Measurements from ENCODE around the gene POLE.

Gene POLE

DNA sequence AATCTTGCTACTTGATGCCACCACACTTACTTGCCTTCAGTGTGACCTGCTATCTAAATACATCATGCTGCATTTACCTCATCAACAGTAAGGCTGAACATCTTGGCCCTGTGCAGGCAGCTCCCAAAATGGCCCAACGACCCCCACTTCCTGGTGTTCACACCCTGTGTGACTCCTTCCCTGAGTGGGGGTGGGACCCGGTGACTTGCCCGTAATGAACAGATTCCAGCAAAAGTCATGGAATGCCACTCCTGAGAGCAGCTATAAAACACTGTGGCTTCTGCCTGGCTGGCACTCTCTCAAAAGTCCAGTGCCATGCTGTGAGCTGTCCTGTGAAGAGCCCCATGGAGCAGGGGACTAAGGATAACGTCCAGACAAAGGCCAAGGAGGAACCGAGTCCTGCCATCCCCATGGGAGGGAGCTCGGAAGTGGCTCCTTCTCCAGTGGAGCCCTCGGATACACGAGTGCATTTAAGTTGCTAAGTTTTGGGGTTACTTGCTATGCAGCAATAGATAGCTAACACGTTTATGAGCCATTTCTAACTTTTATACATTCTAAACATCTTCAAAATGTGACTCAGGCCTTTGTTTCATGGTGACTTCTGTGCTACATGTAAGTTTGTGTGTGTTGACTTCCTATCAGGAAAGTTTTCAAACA is 35.6 kb downstream of the POLE start:
- peak; percentile 8 for DNase-seq

DNA sequence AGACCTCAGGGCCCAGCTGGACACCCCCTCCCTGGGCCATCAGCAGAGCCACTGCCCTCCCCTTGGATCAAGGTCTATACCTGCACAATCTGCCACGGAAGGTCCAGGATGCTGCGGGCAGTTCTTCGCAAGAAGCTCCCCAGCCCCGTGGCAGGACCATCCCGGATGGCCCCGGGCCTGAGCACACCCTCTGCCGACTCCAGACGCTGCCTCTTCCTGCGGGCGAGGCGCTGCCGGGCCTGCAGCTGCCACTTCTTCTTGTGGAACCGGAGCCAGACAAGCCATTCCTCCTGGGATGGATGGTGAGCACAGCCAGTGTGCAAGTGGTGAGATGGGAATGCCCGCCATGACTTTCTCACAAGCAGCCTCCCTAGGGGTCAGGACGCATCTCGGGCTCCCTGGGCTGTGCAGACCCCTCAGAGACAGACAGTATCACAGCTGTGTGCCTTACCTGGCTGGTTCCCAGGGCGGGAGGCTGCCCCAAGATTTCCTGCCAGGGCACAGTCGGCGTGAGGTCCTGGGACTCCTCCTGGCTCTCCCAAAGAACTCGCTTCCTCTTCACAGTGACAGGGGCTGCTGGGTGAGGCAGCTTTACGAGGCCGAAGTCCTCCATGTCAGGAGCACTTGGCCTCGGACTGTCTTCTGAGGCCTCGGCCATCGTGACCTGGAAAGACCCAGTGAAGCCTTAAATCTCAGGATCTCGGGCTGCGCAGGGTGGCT is 37.8 kb downstream of the POLE start:
- DNase-seq: no peak

DNA sequence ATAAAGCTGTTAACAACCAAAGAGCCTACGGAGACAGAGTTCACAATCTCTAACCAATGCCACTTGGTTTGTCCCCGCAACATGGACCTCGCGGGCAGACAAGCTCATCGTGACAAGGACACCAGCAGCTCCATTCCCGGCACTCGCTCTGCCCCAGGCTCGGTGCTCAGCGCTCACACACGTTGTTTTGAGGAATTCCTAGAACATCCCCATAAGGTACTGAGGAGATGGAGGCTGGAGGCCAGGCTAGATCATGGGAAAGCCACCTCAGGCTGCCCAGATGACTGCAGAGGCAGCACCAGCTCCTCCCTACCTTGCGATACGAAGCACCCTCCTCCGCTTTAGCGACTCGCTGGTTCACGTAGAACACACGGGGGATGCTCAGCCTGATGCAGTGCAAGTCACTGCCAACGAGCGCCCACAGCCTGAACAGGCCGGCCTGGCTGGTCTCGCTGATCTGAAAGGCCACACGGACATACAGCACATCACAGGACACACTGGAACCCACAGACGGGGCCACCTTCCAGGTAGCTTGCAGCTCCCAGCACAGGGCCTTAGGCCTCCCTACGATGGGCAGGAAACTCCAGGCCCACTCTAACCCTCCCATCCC is 38.4 kb downstream of the POLE start:
- DNase-seq: no peak

DNA sequence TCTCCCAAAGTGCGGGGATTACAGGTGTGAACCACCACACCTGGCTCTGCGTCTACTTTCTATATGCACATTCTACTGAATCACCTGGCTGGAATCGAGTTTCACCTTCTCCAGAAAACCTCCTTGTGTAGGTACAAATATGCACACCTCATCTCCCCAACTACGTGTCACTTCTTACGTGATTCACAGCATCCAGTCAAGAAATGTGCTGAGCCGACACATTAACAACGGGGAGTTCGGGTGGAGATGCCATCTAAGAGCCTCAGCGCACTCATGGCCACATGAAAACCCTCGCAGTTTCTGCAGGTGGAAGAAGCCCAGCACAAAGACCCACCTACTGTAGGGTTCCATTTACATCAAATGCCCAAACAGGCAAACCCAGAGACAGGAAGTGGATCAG is 39.3 kb downstream of the POLE start:
- DNase-seq: no peak

DNA sequence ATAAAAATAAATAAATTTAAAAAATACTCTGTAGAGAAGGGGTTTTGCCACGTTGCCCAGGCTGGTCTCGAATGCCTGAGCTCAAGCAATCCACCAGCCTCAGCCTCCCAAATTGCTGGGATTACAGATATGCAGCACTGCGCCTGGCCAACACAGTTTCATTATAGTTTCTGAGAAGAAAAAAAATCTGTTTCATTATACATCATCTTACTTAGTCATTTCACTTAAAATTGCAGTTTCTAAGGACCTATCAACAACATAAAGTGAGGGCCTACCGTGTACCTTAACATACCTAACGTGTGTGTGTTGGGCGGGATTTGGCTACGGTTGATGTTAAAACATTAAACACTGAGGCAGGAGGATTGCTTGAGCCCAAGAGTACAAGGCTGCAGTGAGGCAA is 40.3 kb downstream of the POLE start:
- DNase-seq: no peak

DNA sequence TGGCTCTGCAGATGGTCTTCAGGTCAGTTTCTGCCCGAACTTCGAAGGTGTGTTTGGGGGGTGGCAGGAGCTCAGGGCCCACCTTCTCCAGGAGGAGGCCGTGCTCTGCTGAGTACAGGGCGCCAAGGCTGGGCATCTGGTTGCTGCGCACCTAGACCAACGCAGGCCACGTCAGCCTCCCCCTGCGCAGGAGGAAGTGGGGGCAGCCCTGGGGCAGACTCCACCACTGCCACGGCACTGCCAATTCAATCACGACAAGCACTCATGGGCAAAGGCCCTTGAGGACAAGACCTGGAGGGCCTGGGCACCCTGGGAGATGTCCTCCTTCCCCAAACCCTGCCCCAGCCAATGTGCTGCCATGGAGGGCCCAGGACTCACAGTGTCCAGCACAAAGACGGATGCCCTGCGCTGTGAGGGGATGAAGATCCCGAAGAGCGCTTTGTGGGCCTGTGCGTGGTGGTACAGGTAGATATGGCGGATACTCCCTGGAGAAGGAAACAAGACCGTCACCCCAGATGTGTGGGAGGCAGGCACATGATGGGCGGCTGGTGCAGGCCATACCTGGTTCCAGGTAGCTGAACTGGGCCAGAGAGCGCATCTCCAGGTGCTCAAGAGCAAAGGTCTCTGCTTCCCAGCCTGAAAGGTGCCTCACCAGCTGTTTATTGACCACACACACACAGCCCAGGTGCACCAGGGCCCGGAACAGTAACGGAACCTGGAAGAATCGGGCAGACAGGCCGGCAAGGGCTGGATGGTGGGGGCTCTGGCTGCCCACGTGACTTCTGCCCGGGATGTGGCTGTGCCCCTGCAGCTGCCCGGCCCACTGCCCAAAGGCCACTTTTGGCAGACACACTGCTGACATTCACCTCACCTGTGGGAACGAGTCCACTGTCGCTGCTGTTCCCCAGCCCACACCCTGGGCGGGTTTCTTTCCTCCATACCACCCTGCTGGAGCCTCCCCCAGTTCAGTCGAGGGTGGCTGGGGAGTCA is 44.0 kb downstream of the POLE start:
- no peak for DNase-seq

DNA sequence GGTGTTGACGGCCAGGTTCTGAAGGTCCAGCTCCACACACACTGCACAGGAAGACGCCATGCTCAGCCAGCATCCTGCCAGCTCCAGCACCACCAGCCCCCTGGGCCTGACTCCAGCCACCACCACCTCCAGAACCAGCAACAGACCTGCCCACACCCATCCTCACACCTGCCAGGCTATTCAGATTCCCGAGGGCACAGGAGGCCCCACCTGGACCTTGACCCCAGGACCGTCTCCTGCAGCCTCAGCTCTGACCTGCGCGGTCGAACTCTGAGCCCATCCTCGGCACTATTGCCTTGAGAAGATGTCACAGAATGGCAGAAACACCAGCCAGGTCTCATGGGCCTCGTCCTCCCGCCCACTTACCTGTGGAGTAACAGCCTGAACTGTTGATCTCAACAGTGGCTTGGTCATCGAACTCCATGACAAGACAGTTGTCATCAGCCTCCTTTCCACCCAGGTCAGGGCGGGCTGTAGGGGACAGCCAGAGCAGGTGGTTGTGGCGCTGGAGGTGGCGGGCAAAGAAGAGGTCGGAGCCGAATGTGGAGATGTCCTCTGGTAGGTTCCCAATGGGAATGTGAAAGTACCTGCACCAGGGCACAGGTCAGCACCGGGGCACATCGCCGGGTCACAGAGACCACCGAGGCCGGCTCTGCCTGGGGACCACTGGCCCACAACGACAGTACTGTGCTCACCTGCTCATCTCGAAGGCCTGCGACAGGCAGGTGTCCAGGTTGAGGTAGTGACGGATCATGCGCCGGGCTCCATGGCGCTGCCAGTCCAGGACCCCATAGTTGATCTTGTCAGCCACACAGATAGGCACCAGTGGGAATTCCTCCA is 45.1 kb downstream of the POLE start:
- DNase-seq: no peak

DNA sequence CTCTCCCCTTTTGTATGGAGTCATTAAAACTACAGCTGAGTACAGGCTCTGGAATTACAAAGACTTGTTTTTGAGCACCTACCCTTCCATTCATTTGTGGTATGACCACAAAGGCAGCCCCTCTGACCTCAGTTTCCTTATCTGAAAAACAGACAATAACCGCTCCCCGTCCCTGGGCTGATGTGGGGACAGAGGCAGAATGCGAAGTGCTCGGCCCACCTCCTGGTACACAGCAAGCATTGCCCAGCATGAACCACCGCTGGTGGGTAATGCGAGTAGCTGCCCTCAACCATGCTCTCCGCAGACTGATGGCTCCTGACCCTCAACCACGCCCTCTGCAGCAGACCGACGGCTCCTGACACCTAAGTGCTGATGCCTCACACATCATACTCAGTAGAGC is 46.2 kb downstream of the POLE start:
- DNase-seq: no peak

DNA sequence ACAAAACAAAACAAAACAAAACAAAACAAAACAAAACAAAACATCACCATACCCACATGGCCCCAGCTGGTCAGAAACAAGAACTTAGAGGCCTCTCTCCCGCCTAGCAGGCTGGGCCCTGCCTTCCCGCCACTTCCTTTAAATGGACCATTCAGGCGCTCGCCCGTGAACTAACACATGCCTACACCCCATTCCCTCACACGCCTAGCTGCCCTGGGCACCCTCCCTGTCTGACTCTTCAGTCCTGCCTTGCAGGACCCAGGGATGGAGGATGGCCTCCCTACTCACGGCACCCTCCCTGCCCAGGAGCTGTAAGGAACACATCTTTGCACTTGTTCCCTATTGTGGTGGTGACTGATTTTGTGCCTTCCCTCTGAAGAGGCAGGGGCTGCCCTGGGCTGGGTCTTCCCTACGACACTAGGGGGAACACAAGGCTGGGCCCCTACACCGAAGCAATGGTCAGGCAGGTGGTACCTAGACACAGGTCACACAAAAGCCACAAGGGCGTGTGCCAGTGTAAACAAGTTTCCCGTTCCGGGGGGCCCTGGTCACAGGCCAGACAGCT is 47.1 kb downstream of the POLE start:
- no peak for DNase-seq

DNA sequence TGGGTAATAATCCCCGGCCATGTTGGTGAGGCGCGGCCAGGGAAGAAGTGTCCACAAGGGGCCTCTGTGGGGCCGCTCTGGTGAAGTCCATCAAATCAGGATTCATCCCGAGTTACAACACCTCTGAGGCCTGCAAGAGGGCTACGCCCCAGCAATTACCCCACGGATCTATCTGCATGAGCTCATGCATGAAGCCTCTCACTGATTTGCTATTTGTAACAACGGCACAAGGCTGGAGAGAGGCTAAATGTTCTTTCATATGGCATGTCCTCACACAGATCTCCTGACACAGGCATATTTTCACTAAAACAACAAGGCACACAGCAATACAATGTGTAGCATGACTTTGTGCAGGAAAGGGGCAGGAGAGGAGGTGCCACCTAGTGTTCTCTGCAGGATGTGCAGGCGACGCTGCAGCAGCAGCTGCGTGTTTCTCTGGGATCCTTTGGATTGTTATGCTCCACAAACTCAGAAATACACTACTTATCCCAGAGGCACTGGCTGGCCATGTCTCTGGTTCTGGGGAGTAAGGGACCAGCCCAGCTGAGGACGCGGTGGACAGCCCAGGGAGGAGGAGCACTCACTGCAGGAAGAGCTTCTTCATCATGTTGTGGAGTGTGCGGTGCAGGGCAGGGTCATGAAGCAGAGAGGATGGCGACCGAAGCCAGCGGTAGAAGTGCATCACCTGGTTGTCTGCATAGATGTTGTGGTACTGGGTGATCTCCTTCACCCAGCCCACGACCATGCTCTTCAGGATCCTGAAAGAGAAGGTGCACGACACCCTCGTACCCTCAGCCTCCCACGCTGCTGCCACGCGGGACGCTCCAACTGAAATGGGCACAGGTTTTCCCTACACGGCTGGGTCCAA is 48.4 kb downstream of the POLE start:
- no peak for DNase-seq

DNA sequence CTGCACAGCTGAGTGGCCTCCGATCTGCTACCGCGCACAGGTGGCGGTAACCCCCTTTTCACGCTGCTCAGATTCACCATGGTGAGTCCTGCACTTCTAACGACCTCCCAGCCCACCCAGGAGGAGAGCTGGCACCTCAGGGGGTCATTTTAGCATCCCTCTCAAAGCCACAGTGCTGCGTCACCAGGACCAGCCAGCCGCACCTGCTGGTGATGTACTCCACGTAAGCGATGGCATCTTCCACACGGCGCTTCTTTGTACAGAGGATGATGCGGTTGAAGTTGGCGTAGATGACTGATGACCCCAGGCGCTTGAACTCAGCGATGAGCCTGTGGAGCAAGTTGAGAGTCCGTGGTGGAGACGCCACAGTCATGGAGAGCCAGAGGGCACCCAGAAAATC is 49.3 kb downstream of the POLE start:
- no peak for DNase-seq

DNA sequence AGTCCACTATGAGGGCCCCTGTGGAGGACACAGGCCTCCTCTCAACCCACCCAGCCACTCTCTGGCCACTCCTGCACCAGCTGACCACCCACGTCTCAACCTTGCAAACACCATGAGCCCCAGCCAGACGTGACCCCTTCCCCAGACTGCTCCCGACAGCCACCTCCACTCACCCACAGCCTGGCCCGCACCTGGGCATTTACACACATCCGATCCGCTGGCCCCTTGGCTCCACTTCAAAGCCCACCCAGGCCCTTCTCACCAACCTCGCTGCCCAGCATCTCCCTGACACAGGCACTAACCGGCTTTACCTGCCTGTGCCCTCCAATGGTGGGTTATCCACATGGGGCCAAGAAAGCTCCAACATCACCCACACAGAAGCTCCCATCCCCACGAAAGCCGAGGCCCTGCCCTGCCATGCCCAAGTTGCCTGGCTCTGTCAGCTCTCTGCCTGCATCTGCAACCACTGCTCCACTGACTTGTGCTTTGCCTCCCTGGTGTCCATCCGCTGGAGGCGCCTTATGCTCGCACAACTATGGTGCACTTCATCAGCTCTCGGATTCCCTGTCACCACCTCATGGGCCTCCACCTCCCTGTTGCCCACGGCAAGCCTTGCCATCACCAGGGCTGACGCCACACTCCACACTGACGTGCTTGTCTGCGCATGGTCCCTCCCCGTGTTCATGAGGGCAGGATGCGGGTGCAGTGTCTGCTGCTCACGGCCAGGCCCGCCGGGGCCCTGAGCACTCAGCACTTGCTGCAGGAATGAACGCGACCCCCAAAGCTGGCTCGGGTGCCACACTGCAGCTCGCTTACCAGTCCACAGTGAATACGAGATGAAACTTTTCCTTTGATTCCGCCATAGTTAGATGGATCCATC is 51.8 kb downstream of the POLE start:
- DNase-seq: no peak

DNA sequence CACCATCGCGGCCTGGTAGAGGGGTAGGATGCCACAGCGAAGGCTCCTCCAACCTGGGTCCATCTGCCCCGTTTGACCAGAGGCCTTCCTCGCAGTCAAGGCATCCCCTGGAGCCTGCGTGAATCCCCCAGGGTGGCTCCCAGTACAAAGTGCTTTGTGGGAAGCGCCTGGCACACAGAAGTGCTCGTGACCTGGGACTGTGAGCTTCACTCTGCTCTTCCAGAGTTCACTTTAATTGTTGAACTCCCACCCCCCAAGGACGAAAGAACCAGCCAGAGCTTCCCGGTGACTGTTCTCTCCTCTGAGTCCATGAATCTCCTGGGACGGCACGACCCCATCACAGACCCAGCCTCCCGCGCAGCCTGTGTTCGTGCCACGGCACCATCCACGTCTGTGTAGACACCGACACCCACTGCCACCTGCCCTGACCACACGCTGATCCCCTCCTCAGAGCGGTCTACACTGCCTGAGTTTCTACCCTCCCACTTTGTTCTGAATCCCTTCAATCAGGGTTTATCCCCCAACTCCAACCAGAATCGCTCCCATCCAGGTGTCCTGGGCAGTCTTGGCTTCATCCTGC is 52.6 kb downstream of the POLE start:
- no peak for DNase-seq

DNA sequence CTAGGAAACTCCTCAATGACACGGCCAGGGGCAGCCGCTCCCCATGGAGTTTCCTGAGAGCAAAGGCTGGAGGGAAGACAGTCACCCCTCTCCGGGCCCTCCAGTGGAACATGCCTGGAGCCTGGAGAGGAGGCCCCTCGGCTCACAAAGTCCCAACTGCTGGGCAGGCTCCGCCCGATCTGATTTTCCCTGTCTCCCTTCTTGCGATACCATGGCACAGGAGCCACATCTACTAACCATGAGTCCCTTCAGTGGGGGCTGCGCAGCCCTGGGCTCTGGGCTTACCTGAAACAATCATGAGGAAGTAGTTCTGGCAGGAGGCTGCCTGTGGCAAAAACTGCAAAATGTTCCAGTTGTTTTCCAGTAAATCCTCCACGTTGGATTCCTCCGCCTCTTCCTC is 53.2 kb downstream of the POLE start:
- DNase-seq: no peak

DNA sequence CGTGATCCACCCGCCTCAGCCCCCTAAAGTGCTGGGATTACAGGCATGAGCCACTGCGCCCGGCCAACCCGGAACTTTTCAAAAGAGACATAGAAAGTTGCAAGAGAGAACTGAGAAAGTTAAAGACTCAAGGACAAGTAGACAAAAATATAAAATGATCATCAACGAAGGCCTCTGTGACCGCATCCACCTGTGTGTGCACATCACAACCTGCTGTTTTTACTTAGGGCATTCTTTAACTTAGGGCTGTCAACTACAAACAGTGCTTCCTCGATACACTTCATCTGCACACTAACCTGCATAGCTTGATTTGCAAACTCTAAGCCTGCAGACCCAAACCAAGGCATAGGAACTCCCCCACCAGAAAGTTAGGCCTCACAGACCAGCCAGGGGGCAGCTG is 53.7 kb downstream of the POLE start:
- no peak for DNase-seq

DNA sequence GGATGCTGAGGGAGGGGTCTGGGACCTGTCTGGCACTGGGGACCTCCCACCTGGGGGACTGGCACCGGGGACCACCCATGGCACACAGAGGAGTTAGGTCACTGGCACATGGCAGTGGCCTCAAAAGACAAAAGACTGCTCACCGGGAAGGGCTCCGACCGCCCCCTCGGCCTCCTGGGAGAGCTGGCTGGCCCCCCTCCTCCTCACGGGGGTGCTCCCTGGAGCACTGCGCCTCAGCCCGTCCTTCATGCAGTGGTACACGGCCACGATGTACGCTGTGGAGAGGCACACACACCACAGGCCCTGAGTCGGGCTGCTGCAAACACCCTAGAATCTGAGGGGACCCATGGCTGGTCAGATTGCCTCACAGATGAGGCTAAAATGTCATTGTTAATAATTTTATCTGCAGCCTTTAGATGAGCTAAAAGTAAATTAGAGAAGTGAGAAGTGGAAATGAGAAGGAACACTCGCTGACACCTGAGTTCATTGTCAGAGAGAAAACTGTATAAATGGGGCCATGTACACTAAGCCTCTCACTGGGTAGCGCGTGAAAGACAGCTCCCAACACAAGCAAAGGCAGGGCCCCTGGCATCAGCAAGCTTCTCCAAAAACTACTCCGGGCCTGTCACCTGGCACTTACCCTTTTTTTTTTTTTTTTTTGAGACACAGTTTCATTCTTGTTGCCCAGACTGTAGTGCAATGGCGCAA is 54.5 kb downstream of the POLE start:
- DNase-seq: no peak

DNA sequence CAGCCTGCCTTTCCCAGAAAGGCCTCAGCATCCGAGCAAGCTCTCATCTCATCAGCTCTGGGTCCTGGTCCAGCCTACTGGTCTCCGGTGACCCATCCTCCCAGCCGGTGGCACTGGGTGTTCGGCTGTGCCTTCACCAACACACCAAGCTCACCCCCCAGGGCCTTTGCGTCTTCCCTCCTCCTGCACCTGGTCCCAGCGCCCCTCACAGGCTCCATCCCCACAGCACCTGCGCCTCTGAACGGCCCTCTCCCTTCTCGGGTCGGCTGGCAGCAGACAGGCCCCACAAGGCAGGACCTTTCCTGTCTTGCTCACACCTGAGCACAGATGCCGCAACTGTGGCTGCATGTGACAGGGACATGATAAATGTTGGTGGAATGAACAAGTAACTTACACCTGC is 55.5 kb downstream of the POLE start:
- no peak for DNase-seq

DNA sequence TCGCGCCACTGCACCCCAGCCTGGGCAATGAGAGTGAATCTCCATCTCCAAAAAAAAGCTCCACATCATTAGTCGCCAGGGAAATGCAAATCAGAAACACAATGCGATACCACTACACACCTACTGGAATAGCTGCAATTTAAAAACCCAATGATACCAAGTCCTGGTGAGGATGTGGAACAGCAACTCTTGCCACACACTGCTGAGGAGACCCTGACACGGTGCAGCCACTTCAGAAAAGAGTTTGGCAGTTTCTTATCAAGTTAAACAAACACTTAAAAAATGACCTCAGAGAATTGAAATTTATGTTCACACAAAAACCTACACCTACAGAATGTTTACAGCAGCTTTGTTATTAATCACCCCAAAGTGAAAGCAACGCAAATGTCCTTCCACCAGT is 56.5 kb downstream of the POLE start:
- DNase-seq: no peak

DNA sequence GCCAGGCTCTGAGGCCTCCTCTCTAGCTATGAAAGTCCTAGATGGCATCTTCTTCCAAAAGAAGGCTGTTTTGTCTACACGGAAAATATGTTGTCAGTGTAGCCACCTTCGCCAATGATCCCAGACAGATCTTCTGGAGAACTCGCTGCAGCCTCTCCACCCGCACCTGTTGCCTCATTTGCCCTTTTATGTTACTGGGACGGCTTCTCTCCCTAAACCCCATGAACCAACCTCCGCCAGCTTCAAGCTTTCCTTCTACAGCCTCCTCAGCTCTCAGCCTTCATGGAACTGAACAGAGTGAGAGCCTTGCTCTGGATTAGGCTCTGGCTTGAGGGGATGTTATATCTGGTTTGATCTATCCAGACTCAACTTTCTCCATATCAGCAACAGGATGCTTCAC is 57.8 kb downstream of the POLE start:
- no peak for DNase-seq
